ENCODE measurements around the gene SVIL.
"Not testable (repeated sequence)": the region's sequence is repeated elsewhere in the genome, so short reads cannot be mapped to it uniquely, and the experiment has no call there.

The SVIL gene

GRCh38 chr10:29603223-29603896 lies 31.4 kb downstream of the SVIL start:
- no peak for DNase-seq (ENCODE audit: low read depth in 2 of 2)

GRCh38 chr10:29600821-29601220 lies 34.0 kb downstream of the SVIL start:
- DNase-seq (ENCODE audit: low read depth in 2 of 2): no peak

- no peak for DNase-seq (ENCODE audit: low read depth in 2 of 2)
Observed at GRCh38 chr10:29600067-29600466, 34.7 kb downstream of the SVIL start.

GRCh38 chr10:29598851-29599311 lies 35.9 kb downstream of the SVIL start:
- no peak for DNase-seq (ENCODE audit: low read depth in 2 of 2)

GRCh38 chr10:29596826-29597225 lies 37.9 kb downstream of the SVIL start:
- DNase-seq (ENCODE audit: low read depth in 2 of 2): no peak

- DNase-seq (ENCODE audit: low read depth in 2 of 2): no peak
Observed at GRCh38 chr10:29596356-29596755, 38.4 kb downstream of the SVIL start.

GRCh38 chr10:29595636-29596225 lies 39.0 kb downstream of the SVIL start:
- DNase-seq (ENCODE audit: low read depth in 2 of 2): no peak

- DNase-seq (ENCODE audit: low read depth in 2 of 2): no peak
Observed at GRCh38 chr10:29595146-29595545, 39.6 kb downstream of the SVIL start.

- DNase-seq (ENCODE audit: low read depth in 2 of 2): no peak
Observed at GRCh38 chr10:29591651-29591968, 43.2 kb downstream of the SVIL start.

- DNase-seq (ENCODE audit: low read depth in 2 of 2): no peak
Observed at GRCh38 chr10:29590915-29591650, 43.7 kb downstream of the SVIL start.

- no peak for DNase-seq (ENCODE audit: low read depth in 2 of 2)
Observed at GRCh38 chr10:29588629-29589421, 45.9 kb downstream of the SVIL start.

GRCh38 chr10:29587750-29588628 lies 46.8 kb downstream of the SVIL start:
- not testable (repeated sequence) for DNase-seq (ENCODE audit: low read depth in 2 of 2)

GRCh38 chr10:29587102-29587749 lies 47.5 kb downstream of the SVIL start:
- DNase-seq (ENCODE audit: low read depth in 2 of 2): not testable (repeated sequence)

GRCh38 chr10:29586509-29586908 lies 48.3 kb downstream of the SVIL start:
- no peak for DNase-seq (ENCODE audit: low read depth in 2 of 2)

- DNase-seq (ENCODE audit: low read depth in 2 of 2): no peak
Observed at GRCh38 chr10:29585488-29585976, 49.2 kb downstream of the SVIL start.

GRCh38 chr10:29584436-29584835 lies 50.3 kb downstream of the SVIL start:
- no peak for DNase-seq (ENCODE audit: low read depth in 2 of 2)

- no peak for DNase-seq (ENCODE audit: low read depth in 2 of 2)
Observed at GRCh38 chr10:29583674-29584073, 51.1 kb downstream of the SVIL start.

GRCh38 chr10:29582769-29583168 lies 52.0 kb downstream of the SVIL start:
- DNase-seq (ENCODE audit: low read depth in 2 of 2): not testable (repeated sequence)

- no peak for DNase-seq (ENCODE audit: low read depth in 2 of 2)
Observed at GRCh38 chr10:29579455-29579970, 55.3 kb downstream of the SVIL start.

- DNase-seq (ENCODE audit: low read depth in 2 of 2): no peak
Observed at GRCh38 chr10:29578457-29578856, 56.3 kb downstream of the SVIL start.
